Endothelial cell (in vitro differentiated cells): Measurements from ENCODE around the gene C6orf47. TPM values are rescaled to one million over a fixed set of nuclear protein-coding genes. Genes with fewer than 3 reads are reported as not detected.

Source experiments
- DNase-seq: peaks from one replicate; pipeline ENCODE4 v3.0.0; 2021; ENCODE audit warnings: low spot score
- H3K27ac Mint-ChIP-seq: one replicate; pipeline ENCODE4 v1.8.0; 2021; ENCODE audit warnings: mixed read lengths, inconsistent platforms; ENCODE audit not compliant: unreplicated experiment
- H3K27me3 Mint-ChIP-seq: one replicate; pipeline ENCODE4 v1.8.0; 2021; ENCODE audit warnings: mild to moderate bottlenecking, moderate library complexity, mixed read lengths, inconsistent platforms; ENCODE audit not compliant: unreplicated experiment
- H3K36me3 Mint-ChIP-seq: one replicate; pipeline ENCODE4 v1.8.0; 2021; ENCODE audit warnings: mild to moderate bottlenecking, low read depth, mixed read lengths, inconsistent platforms; ENCODE audit not compliant: unreplicated experiment
- H3K4me1 Mint-ChIP-seq: one replicate; pipeline ENCODE4 v1.8.0; 2021; ENCODE audit warnings: mild to moderate bottlenecking, mixed read lengths, inconsistent platforms; ENCODE audit not compliant: unreplicated experiment
- H3K4me3 Mint-ChIP-seq: one replicate; pipeline ENCODE4 v1.8.0; 2021; ENCODE audit warnings: mild to moderate bottlenecking, mixed read lengths, inconsistent platforms; ENCODE audit not compliant: unreplicated experiment
- H3K9me3 Mint-ChIP-seq: one replicate; pipeline ENCODE4 v1.8.0; 2021; ENCODE audit warnings: mixed read lengths, inconsistent platforms; ENCODE audit not compliant: unreplicated experiment
- CTCF ChIP-seq: fragments of 200-600 bp; sonication (generic); IDR thresholded peaks from one replicate; pipeline ENCODE4 v1.5.0; 2021; ENCODE audit warnings: antibody characterized with exemption; ENCODE audit not compliant: unreplicated experiment
- total RNA-seq: library from RNA; stranded (reverse); fragmentation: NEBNext Ultra II Directional; extraction: Animal tissue kit (Norgen Biotek cat#: 25700); gene quantifications from one replicate; pipeline ENCODE4 v1.2.1, GENCODE V29; 2021; ENCODE audit not compliant: unreplicated experiment

C6orf47 gene
- total RNA-seq, 1 donor from 2014 or later: 13.1 TPM

- no peaks in the 10 kb centered on the region for H3K9me3 Mint-ChIP-seq
- DNase-seq: no peak
- TF ChIP-seq CTCF: no peak
- H3K27me3 Mint-ChIP-seq: peaks cover 4% of the 10 kb centered on the region
- H3K4me3 Mint-ChIP-seq: no peak overlapping the region
- H3K4me1 Mint-ChIP-seq: no peaks in the 10 kb centered on the region
- H3K27ac Mint-ChIP-seq: no peak overlapping the region
- H3K36me3 Mint-ChIP-seq: peaks cover 43% of the 10 kb centered on the region
These were observed 31.6 kb downstream of the C6orf47 start for GRCh38 chr6:31629014-31629413.

- Mint-ChIP-seq H3K9me3 (no peaks in the 10 kb centered on the region), H3K4me3 (peak overlapping the region; percentile 72), H3K36me3 (peaks cover 48% of the 10 kb centered on the region), H3K27ac (no peak overlapping the region), H3K27me3 (no peaks in the 10 kb centered on the region), H3K4me1 (no peaks in the 10 kb centered on the region)
- no peak for TF ChIP-seq CTCF
- DNase-seq: no peak
These were observed 32.8 kb downstream of the C6orf47 start for GRCh38 chr6:31627690-31628287.

GRCh38 chr6:31626952-31627351 lies 33.6 kb downstream of the C6orf47 start:
- H3K36me3 Mint-ChIP-seq: peaks cover 48% of the 10 kb centered on the region
- TF ChIP-seq CTCF: no peak
- H3K27me3 Mint-ChIP-seq: no peaks in the 10 kb centered on the region
- H3K4me1 Mint-ChIP-seq: peaks cover 8% of the 10 kb centered on the region
- no peak for DNase-seq
- peak overlapping the region; percentile 72 for H3K4me3 Mint-ChIP-seq
- no peak overlapping the region for H3K27ac Mint-ChIP-seq
- no peaks in the 10 kb centered on the region for H3K9me3 Mint-ChIP-seq

GRCh38 chr6:31624070-31624469 lies 36.5 kb downstream of the C6orf47 start:
- DNase-seq: no peak
- H3K27me3 Mint-ChIP-seq: peaks cover 8% of the 10 kb centered on the region
- peaks cover 39% of the 10 kb centered on the region for H3K36me3 Mint-ChIP-seq
- H3K27ac Mint-ChIP-seq: no peak overlapping the region
- no peak for TF ChIP-seq CTCF
- H3K9me3 Mint-ChIP-seq: no peaks in the 10 kb centered on the region
- H3K4me1 Mint-ChIP-seq: peaks cover 20% of the 10 kb centered on the region
- H3K4me3 Mint-ChIP-seq: no peak overlapping the region

- peak overlapping the region; percentile 96 for H3K4me3 Mint-ChIP-seq
- no peak for TF ChIP-seq CTCF
- no peaks in the 10 kb centered on the region for H3K9me3 Mint-ChIP-seq
- peaks cover 8% of the 10 kb centered on the region for H3K27me3 Mint-ChIP-seq
- peak overlapping the region; percentile 43 for H3K27ac Mint-ChIP-seq
- peaks cover 38% of the 10 kb centered on the region for H3K36me3 Mint-ChIP-seq
- peaks cover 20% of the 10 kb centered on the region for H3K4me1 Mint-ChIP-seq
- no peak for DNase-seq
These were observed 37.9 kb downstream of the C6orf47 start for GRCh38 chr6:31622684-31623091.
